HCT116 (cell line): ENCODE results near the gene VSIG10. TPM values are rescaled to one million over a fixed set of nuclear protein-coding genes. Genes with fewer than 3 reads are reported as not detected.
A peak's percentile ranks its signal among the peaks of the same experiment; 100 is the strongest.

Source experiments
- ATAC-seq: fragments of 200-7000 bp; cut with Tn5 transposase; 2 replicates; pipeline ENCODE4 v1.9.1; 2020; ENCODE audit warnings: mild to moderate bottlenecking, moderate library complexity
- BruUV-seq: library from RNA; stranded (reverse); fragments of 400-500 nt; replicated peaks from 2 replicates; lab custom pipeline; 2021; lab: Mats Ljungman, UMichigan
- CTCF ChIA-PET: fragments of 300-600 bp; sonication (Branson Sonifier 250); formaldehyde crosslinking; loops from one replicate; lab custom pipeline; 2021; ENCODE audit warnings: antibody characterized with exemption; lab: Charles Lee
- POLR2A ChIA-PET: fragments of 300-600, 350-600 bp; sonication (Branson Sonifier 250); formaldehyde crosslinking; loops from one replicate; lab custom pipeline; 2021; ENCODE audit warnings: antibody characterized with exemption; lab: Charles Lee
- RAD21 ChIA-PET, 2 experiments: fragments of 300-600 bp; sonication (Branson Sonifier 250); formaldehyde crosslinking; loops; one replicate each; lab custom pipeline; 2023; ENCODE audit warnings: low total read pairs in 2 of 2; ENCODE audit not compliant: uncharacterized antibody in 2 of 2, unreplicated experiment in 2 of 2, low non-redundant PET in 1 of 2; lab: Charles Lee
- DNase-seq: peaks from one replicate; pipeline ENCODE4 v3.0.0-alpha.2; 2010; ENCODE audit warnings: low read depth, low spot score
- H2AFZ ChIP-seq: fragments of 200-600 bp; shearing (Covaris generic), sonication (generic); 2 replicates; pipeline ENCODE4 v1.6.1; 2017; ENCODE audit warnings: low read depth, mixed run types, mixed read lengths, antibody characterized with exemption, low read length; ENCODE audit not compliant: poor library complexity, severe bottlenecking
- H3K27ac ChIP-seq: 2 replicates; pipeline ENCODE4 v1.5.1; 2012; ENCODE audit warnings: low read depth, low read length
- H3K27me3 ChIP-seq: fragments of 200-600 bp; sonication (generic); 2 replicates; pipeline ENCODE4 v1.6.1; 2016; ENCODE audit warnings: mixed run types, low read length, mixed read lengths; ENCODE audit not compliant: insufficient read depth
- H3K36me3 ChIP-seq, 2 experiments: fragments of 200-500 bp in 1 of 2; fragments of 200-600 bp in 1 of 2; sonication (Bioruptor generic) in 1 of 2; sonication (generic) in 1 of 2; 2 replicates each; pipeline versions ENCODE4 v1.5.1 to v1.6.1; 2014 to 2016; ENCODE audit warnings: low read length in 2 of 2, inconsistent platforms in 1 of 2, mixed read lengths in 1 of 2, mixed run types in 1 of 2; ENCODE audit not compliant: insufficient read depth in 2 of 2, control insufficient read depth in 1 of 2
- H3K4me1 ChIP-seq, 2 experiments: fragments of 200-600 bp in 1 of 2; sonication (generic) in 1 of 2; 2 replicates each; pipeline versions ENCODE4 v1.5.1 to v1.6.1; 2012 to 2017; ENCODE audit warnings: low read length in 2 of 2, inconsistent platforms in 1 of 2, mild to moderate bottlenecking in 1 of 2, mixed read lengths in 1 of 2, mixed run types in 1 of 2, moderate library complexity in 1 of 2; ENCODE audit not compliant: insufficient read depth in 2 of 2, control insufficient read depth in 1 of 2
- H3K4me2 ChIP-seq: fragments of 200-600 bp; sonication (generic); 2 replicates; pipeline ENCODE4 v1.6.1; 2017; ENCODE audit warnings: mixed run types, low read length, mixed read lengths
- H3K4me3 ChIP-seq, 2 experiments: fragments of 200-600 bp in 1 of 2; sonication (generic) in 1 of 2; replicated peaks in 1 of 2; 2 replicates each; pipeline ENCODE4 v1.5.1; 2011 to 2016; ENCODE audit warnings: low read length in 2 of 2, control low read depth in 1 of 2, low read depth in 1 of 2, mild to moderate bottlenecking in 1 of 2, mixed read lengths in 1 of 2, mixed run types in 1 of 2
- H3K79me2 ChIP-seq: fragments of 200-600 bp; sonication (generic); 2 replicates; pipeline ENCODE4 v1.6.1; 2017; ENCODE audit warnings: mild to moderate bottlenecking, mixed run types, low read length, moderate library complexity, mixed read lengths; ENCODE audit not compliant: insufficient read depth
- H3K9ac ChIP-seq: fragments of 200-600 bp; sonication (generic); 2 replicates; pipeline ENCODE4 v1.6.1; 2016; ENCODE audit warnings: low read length, mixed read lengths
- H3K9me2 ChIP-seq: fragments of 200-600 bp; sonication (generic), shearing (Covaris generic); 2 replicates; pipeline ENCODE4 v1.6.1; 2017; ENCODE audit warnings: mixed run types, mild to moderate bottlenecking, moderate library complexity; ENCODE audit not compliant: insufficient read depth
- H3K9me3 ChIP-seq, 2 experiments: fragments of 200-500 bp in 1 of 2; fragments of 200-600 bp in 1 of 2; sonication (Bioruptor generic) in 1 of 2; sonication (generic) in 1 of 2; 2 replicates each; pipeline ENCODE4 v1.6.1; 2014 to 2017; ENCODE audit warnings: low read length in 2 of 2, mixed read lengths in 2 of 2, inconsistent platforms in 1 of 2, low read depth in 1 of 2, mild to moderate bottlenecking in 1 of 2, mixed run types in 1 of 2, moderate library complexity in 1 of 2; ENCODE audit not compliant: control insufficient read depth in 1 of 2, insufficient read depth in 1 of 2
- H4K20me1 ChIP-seq: fragments of 200-600 bp; sonication (generic), shearing (Covaris generic); 2 replicates; pipeline ENCODE4 v1.6.1; 2017; ENCODE audit warnings: mixed run types, mild to moderate bottlenecking, moderate library complexity; ENCODE audit not compliant: insufficient read depth
- POLR2AphosphoS5 ChIP-seq: IDR thresholded peaks from 2 replicates; pipeline ENCODE4 v1.6.1; 2011; ENCODE audit warnings: mild to moderate bottlenecking, low read depth, low read length, moderate library complexity
- SIN3A ChIP-seq: IDR thresholded peaks from 2 replicates; pipeline ENCODE4 v1.6.1; 2012; ENCODE audit warnings: low read depth
- SP1 ChIP-seq: IDR thresholded peaks from 2 replicates; pipeline ENCODE4 v1.6.1; 2012; ENCODE audit warnings: low read depth
- ZFX ChIP-seq: fragments of 450-650 bp; IDR thresholded peaks from 2 replicates; pipeline ENCODE4 v1.6.1; 2017
- intact Hi-C: fragments of 100-400 bp; cut with micrococcal nuclease; formaldehyde crosslinking; loops from 2 replicates; pipeline ENCODE4 v1.10.0; 2022
- total RNA-seq: library from RNA; stranded (reverse); gene quantifications from one replicate; pipeline ENCODE4 v1.2.1, GENCODE V29; 2021; ENCODE audit not compliant: unreplicated experiment
- TF ChIP-seq, protein P1 (sequence below): IDR thresholded peaks from 2 replicates; pipeline ENCODE4 v1.6.1; 2011; ENCODE audit warnings: mild to moderate bottlenecking, low read length, moderate library complexity; ENCODE audit not compliant: insufficient replicate concordance; ENCODE audit errors: extremely low read depth

The VSIG10 gene
- total RNA-seq, 1 experiment from 2014 or later = 42.6 TPM

DNA sequence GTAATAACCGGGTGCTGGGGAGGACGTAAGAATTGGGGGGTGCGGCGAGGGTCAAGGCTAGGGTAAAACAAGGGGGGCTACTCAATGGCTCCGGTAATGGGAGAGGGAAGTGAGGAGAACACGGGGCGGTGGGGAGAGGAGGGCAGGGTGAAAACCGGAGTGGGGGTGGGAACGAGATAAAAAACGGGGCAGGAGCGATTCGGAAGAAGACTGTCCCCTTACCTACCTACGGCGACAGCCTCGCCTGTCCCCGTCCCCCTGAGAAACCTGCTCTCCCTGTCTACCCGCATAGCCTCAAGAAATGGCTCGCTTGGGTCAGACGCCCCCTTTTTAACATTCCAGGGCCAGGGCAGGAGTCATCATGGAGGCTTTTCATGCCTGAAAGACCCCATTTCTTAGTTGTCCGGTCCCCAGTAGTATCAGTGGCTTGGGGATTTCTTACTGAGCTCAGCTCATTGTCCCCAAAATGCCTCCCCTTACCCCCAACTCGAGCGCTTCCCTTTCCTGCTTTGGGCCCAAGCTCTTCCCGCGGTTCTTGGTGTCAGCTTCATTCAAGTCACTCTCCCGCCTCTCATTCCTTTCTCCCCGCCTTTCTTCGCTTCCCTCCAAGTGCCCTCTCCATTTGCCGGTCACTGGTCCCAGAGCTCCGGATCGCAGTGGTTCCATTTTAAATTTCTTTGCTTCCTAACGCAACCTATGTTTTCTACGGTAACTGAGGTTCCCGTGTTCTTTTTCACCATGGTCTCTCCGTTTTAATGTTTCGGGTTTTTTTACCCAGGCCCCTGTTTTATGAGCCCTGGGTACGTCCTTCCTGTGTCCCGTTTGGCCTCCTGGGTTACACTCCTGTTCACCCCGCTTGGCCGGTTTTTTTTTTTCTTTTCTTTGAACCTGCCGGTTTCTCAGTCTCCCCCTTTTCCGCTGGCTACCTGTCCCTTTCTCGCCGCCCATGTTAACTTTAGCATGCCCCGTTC lies 41.7 kb downstream of the VSIG10 start:
- peak overlapping the region; percentile 91 for H3K9ac ChIP-seq
- no peaks in the 10 kb centered on the region for H4K20me1 ChIP-seq
- H3K27ac ChIP-seq = peak overlapping the region; percentile 91
- ChIA-PET POLR2A (no interaction called here), RAD21 (no interaction called here), CTCF (interaction anchor here (1.3 kb wide), 1 partner anchor 27 kb away, joined by 3 read pairs; no protein-coding TSS in a partner anchor)
- no peaks in the 10 kb centered on the region for H3K9me2 ChIP-seq
- H3K36me3 ChIP-seq = peaks cover 0 to 5% of the 10 kb centered on the region in 2 experiments; a peak in 1 of 4 replicates
- H3K4me1 ChIP-seq = peaks cover 26 to 36% of the 10 kb centered on the region in 2 experiments
- peak overlapping the region; percentile 64 to 67 for H3K4me3 ChIP-seq
- ATAC-seq = peak; percentile 41
- intact Hi-C loops = loop anchor here (5.0 kb wide), 1 partner anchor 40 kb away; the partner anchor contains the start of gene VSIG10
- TF ChIP-seq, protein P1, sequence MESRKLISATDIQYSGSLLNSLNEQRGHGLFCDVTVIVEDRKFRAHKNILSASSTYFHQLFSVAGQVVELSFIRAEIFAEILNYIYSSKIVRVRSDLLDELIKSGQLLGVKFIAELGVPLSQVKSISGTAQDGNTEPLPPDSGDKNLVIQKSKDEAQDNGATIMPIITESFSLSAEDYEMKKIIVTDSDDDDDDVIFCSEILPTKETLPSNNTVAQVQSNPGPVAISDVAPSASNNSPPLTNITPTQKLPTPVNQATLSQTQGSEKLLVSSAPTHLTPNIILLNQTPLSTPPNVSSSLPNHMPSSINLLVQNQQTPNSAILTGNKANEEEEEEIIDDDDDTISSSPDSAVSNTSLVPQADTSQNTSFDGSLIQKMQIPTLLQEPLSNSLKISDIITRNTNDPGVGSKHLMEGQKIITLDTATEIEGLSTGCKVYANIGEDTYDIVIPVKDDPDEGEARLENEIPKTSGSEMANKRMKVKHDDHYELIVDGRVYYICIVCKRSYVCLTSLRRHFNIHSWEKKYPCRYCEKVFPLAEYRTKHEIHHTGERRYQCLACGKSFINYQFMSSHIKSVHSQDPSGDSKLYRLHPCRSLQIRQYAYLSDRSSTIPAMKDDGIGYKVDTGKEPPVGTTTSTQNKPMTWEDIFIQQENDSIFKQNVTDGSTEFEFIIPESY = no peak
- TF ChIP-seq SP1 (peak; percentile 20; the same call in 1 of the 2 replicates), ZFX (no peak), SIN3A (0 out of 2 replicates have a peak, but pooled peaks have one; percentile 39), POLR2AphosphoS5 (peak; percentile 85)
- H3K79me2 ChIP-seq = peaks cover 27% of the 10 kb centered on the region
- H2AFZ ChIP-seq = no peak overlapping the region
- no peaks in the 10 kb centered on the region for H3K27me3 ChIP-seq
- no peaks in the 10 kb centered on the region for H3K9me3 ChIP-seq
- H3K4me2 ChIP-seq = peak overlapping the region; percentile 85
- BruUV-seq = TSS peak; percentile 65
- no peak for DNase-seq
